GM18870 (cell line): Measurements from ENCODE around the gene MTFR1L.

Experiments
- ATAC-seq: cut with Tn5 transposase; IDR thresholded peaks from one replicate; pipeline ENCODE4 v1.9.1; 2021; ENCODE audit warnings: moderate library complexity; ENCODE audit not compliant: unreplicated experiment

MTFR1L gene

DNA sequence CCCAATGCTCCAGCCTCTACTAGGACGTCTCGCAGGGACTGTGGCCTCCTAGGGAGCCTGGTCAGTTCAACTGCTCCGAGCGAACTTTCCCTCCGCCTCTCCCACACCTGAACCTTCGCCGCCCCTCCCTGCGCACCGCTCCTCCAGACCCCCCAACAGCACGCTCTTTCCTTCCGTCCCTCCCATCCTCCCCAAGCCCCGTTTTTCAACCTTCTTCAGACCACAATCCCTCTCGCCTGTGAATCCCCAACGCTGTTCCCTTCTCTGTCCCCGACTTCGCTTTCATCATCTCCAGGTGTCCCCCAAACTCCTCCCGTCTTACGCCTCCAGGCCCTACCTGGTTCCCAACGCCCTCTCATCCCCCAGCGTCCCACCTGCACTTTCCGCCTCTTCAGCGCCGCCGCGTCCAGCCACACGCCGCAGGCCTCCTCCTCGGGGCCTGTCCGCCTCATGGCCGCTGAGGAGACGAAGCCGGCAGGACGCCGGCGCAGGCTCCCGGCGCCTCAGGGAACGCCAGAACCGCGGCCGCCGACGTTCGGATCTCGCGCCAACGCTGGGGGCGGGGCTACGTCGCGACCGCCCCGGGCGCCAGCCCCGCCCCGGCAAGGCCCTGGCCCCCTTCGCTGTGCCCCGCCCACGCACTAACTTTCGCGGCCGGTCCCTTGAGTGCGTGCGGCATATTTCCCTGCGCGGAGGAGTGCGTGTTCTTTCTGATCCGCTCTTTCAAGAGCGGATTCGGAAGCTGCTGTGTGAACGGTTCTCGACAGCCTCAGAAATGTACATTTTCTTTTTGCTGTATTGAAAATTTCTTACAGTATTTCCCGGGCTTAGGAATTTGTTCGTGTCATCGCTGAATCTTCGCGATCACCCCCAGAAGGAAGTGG lies 39.4 kb downstream of the MTFR1L start, which contains the start of gene AUNIP:
Gene AUNIP, minus strand, starts transcription at position 552 of the 884 bp plus-strand sequence. Its CDS starts 100 bp downstream, at position 452.
- ATAC-seq = no peak

DNA sequence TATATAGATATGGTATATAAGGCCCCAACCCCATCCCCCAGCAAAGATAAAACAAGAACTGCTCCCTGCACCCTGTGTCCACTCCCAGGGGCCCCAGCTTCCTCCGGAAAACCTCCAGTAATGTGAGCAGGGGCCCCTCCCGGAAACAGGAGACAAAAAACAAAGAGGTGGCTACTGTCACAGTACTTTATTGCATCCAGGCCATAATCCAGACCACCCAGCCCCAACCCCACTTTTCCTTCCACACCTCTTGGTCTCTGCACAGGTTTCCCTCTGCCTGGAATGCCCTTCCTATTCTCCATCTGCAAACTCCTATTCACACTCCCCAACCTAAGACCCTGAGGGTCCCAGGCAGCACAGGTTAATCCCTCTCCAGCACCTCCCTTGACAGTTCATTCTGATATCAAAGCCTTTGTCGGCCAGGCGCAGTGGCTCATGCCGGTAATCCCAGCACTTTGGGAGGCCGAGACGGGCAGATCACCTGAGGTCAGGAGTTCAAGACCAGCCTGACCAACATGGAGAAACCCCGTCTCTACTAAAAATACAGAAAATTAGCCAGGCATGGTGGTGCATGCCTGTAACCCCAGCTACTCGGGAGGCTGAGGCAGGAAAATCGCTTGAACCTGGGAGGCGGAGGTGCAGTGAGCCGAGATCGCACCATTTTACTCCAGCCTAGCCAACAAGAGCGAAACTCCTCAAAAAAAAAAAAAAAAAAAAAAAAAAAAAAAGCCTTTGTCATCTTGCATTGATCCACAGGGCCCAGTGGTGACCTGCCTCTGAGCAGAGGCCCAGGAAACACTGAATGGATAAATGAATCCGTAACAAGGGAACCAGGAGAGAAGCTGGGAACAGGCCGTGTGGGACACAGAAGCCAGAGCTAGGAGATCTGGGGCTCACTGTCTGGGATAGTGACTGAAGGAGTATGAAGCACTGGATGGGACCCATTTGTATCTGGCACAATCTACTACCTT lies 41.8 kb downstream of the MTFR1L start:
- no peak for ATAC-seq

DNA sequence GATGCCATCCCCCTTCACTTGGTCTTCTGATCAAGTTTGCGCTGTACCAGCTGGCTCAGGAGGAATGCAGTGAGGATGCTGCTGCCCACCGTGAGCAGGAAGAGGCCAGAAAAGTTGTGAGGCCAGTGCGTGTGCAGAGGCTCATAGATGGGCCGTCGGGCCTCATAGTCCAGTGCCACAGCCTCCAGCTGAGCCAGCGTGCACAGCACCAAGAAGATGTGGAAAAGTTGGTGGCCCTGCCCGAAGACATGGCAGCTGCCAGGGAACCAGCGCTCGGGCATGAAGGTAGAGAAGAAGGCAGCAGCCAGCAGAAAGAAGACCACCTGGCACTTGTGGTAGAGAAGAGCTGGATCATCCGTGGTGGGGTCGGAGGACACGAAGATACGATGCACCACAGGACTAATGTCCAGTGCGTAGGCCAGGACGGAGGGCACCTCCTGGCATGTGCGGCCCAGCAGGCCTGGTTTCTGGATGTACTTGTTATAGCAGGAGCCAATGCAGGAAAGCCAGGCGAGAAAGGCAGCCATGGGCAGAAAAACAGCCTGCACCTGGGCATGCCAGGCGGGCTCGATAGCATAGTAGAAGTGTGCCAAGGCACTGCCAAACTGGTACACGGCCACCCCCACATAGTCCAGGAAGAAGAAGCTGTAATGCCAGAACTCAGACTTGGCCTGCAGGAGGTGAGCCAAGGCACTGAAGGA lies 43.2 kb downstream of the MTFR1L start:
- ATAC-seq = no peak

DNA sequence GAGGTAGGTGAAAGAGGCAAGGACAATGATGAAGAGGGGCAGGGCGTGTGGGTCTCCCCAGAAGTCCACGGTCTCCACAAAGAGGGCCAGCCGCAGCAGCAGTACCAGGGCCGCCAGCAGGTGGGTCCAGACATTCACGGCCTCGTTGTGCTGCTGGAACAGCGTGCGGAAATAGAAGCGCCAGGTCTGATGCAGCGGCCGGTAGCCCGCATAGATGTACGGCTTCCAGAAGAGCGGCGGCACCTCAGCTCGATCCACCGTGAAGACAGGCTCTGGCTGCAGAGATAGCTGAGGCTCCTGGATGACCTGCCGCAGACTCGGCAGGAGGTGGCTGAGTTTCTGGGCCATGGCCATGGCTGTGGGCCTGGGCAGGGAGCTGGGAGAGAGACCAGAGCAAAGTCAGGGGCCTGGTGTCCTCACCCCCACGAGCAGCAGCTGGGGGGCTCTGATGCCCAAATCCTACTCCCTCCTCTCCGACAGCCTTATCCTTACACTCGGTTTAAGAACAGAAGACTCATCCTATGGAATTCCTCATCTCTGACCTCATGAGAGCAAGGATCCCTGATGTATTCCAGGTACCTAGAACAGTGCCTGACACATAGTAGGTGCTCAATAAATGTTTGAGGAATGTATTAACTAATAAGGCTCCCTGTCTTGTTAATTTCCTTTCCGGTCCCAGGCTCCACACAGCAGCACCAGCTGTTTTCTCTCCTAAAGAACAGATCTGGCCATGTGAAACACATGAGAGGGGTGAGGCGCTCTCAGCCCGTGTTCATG lies 43.9 kb downstream of the MTFR1L start:
- ATAC-seq = no peak

DNA sequence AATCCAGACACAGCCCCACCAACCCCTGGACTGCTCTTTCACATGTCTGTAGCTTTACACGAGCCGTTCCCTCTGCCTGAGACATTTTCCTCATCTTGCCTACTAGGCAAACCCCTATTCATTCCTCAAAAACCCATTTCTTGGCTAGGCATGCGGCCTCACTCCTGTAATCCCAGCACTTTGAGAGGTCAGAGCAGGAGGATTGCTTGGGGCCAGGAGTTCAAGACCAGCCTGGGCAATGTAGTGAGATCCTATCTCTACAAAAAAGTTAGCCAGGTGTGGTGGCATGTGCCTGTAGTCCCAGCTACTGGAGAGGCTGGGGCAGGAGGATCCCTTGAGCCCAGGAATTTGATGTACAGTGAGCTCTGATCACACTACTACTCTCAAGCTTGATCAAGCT lies 44.7 kb downstream of the MTFR1L start:
- no peak for ATAC-seq

DNA sequence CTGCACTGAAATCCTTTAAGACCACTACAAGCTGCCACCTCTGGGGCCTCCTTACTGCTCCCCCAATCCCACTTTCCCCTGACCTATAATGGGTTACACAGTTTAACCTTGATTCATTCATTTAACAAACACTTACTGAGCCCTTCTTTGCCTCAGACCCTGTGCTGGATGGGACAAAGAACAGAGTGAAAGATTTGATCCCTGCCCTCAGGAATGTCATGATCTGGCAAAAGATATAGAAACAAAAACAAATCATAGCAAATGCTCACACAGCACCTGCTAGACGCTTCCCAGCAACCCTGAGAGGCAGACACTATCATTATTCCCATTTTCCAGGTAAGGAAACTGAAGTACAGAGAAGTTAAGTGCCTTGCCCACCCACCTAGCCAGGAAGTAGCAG lies 46.5 kb downstream of the MTFR1L start:
- ATAC-seq = no peak

DNA sequence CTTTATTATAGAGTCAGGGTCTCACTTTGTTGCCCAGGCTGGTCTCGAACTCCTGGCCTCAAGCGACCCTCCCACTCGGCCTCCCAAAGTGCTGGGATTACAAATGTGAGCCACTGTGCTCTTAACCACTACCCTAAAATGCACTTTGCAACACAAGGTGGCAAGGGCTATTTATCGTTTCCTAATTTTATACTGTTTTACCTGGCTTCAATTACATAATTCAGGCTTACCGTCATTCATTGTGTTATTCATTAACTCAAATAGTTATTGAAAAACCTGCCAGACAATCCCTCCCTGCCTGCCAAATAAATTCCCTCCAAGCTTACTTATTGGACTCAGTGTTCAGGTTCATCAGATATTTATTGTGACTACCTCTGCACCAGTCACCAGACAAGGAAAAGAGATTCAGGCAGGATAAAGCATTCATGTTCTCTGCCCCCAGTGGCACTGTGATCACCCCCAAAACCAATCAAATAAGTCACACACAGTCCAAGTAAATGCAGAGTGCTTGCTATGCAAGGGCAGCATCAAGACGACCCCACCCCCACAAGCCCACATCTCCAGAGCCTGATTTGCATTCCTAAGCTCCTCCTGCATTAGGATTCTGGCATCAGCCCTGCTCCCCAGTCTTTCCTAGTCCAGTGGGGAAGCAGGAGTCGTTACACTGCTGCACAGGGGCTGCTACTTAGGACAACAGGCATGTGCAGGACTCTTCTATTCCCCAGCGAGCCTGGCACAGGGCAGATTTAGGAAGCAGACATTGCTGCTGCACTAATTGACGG lies 47.6 kb downstream of the MTFR1L start:
- no peak for ATAC-seq

DNA sequence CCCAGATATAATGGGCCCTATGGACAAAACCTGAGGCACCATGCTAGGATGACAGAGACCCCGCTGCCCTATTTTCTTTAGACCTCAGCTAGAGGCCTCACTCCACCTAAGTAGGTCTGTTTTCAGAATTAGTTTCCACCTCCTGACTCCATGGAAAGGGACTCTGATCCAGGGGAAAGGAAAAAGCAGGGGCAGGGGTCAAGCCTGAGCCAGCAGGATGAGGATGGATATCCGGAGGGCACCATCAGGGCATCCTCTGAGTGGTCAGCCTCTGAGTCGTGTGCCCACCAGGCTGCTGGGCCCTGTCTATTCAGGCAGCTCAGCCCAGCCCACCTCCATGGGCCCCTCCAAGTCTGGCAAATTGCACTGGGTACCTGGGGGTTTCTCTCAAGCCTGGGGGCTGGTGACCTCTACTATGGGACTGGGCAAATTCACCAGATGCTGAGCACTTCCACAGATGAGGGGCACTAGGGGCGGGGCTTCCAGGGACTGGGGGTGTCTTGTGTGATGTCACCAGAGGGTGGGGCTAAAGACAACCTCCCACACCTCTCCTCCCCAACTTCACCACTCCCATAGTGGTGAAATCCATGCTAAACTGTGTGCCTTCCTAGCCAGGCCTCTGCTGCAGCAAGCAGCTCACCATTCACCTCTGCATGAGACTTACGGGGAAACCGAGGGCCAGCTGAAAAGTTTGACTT lies 50.3 kb downstream of the MTFR1L start:
- no peak for ATAC-seq

DNA sequence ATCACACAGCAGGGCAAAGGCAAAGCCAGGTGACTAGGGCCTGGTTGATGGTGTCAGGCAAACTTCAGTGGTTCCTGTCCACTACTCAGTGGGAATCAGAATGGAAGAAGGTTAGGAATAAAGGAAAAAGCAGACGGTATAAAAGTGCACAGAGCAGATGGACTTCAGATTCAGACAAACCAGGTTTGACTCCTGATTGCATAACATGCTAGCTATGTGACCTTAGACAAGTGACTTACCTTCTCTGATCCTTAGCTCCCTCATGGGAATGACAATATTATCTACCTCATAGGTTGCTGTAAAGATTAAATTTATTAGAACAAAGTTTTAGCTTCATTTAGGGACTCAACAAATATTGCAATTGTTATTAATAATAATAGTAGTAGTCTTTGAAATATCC lies 50.9 kb downstream of the MTFR1L start:
- no peak for ATAC-seq

DNA sequence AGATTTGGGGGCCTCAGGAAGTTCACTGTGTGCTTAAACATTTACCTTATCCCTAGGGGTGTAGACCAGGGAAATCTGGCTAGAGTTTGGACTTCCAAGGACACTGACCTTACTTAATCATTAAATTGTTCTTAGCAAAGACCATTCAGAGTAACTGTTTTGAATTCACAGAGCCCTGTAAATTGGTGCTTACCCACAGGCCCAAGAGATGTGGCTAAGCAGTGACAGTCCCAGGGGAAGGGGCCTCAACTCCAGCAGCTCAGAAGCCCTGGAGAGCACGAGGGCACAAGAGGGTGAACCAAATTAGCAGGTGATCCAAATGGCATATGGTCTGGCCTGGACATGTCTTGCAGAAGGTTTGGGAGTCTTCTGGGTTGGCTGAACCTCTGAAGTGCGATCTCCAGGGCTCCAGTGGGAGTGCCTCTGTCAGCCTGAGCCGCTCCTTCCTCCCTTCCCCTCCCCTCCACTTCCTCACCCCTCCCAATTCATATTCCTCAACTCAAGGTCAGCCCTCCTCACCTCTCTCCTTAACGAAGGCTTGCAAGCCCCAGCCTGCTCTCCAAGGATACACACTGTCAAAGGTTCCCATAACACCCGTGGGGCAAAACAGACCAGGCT lies 51.4 kb downstream of the MTFR1L start:
- no peak for ATAC-seq

DNA sequence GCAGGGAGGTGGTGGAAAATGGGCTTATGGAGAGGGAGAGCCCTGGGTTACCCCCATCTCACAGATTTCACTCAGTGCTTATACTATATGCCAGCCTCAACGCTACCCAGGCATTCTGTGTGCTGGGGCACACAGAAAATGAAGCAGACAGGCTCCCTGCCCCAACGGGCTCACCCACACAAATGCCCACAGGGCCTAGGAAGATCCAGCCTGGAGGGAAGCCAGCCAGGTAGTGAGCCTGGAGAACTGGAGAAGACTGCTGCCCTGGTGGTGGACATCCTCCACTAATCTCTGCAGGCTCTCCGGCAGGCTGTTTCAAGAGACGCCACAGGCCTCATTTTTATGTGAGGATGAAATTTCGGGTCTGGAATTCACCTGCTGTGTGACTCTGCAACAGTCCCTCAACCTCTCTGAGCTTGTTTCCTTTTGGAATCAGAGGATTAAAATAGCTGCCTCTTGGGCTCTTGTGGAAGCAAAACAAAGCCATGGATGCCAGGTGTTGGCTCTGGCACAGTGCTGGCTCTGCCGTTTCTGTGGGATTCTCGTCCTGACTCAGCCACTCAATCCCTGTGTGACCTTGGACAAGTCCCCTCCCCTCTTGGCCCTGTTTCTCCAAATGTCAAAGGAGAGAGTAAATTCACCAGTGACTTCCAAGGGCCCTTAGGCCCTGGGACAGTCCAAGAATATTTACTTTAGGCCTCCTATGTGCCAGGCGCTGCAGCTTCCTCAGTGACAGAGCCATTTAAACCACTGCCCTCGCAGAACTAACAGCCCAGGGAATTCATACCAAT lies 52.1 kb downstream of the MTFR1L start:
- no peak for ATAC-seq

DNA sequence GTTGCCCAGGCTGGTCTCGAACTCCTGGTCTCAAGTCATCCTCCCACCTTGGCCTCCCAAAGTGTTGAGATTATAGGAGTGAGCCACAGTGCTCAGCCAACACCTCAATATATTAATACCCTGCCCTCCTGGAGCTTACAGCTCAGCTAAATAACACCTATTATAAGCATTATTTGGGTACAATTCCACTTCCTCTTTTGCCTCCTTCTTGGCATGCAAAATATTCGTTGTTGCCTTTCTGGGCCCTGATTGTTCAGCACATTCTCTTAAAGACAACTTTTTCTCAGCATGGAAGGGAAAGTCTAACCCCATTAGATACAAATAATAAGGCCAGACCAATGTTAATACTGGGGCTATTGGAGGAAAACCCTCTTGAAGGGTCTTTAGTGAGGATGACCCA lies 53.0 kb downstream of the MTFR1L start:
- no peak for ATAC-seq

DNA sequence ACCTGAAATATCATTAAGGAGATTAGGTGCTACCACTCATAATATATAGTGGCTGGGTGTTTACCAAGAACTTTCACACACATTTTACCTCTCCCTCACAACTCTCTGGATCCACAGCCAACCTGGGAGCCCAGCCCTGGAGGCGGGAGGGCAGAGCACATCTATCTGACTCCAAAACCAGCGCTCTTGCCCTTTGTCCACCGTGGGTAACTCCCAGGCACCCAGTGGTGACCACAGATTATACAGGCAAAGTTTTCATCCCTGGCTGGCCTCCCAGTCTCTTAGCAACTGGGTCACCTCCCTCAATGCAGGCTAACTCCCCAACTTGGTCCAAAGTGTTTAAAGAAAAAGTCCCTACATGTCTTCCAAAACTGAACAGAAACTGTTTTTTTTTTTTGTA lies 53.4 kb downstream of the MTFR1L start:
- ATAC-seq = no peak

DNA sequence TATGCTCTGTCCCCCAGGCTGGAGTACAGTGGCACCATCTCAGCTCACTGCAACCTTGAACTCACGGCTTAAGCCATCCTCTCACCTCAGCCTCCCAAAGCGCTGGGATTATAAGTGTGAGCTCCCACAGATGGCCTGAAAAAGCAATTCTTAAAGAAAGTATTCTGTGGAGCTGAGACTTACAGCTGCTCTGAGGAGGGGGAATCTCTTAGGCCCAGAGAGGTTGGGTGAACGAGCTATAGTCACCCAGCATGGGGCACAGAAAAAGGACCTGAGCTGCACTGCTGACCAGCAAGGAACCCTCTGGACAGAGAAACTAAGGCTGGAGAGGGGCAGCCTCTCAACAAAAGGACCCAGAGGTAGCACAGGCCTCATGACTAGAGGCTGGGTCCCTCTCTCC lies 54.5 kb downstream of the MTFR1L start:
- no peak for ATAC-seq

DNA sequence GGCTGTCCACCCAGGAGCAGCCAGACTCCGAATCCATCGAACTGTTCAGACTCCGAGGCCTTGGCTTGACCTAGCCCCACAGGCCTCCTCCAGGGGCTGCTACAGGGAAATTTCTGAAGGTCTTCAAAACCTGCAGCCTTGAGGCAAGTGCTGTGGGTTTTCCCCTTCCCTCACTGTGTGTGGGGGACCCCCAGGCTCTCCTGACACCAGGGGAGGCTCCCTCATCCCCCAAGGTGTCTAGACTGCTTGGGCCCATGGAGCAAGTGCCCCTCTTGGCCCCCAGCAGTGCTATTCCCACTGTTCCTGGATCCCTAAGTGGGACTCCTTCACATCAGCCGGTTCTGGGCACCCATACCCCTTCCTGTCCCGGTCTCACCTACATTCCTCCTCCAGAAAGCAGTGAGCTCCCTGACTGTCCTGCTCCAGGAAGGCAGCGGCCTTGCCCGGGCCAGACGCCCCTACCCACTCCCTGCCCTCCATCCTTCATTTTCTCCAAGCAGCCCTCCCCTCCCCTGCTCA lies 54.9 kb downstream of the MTFR1L start:
- ATAC-seq = no peak

DNA sequence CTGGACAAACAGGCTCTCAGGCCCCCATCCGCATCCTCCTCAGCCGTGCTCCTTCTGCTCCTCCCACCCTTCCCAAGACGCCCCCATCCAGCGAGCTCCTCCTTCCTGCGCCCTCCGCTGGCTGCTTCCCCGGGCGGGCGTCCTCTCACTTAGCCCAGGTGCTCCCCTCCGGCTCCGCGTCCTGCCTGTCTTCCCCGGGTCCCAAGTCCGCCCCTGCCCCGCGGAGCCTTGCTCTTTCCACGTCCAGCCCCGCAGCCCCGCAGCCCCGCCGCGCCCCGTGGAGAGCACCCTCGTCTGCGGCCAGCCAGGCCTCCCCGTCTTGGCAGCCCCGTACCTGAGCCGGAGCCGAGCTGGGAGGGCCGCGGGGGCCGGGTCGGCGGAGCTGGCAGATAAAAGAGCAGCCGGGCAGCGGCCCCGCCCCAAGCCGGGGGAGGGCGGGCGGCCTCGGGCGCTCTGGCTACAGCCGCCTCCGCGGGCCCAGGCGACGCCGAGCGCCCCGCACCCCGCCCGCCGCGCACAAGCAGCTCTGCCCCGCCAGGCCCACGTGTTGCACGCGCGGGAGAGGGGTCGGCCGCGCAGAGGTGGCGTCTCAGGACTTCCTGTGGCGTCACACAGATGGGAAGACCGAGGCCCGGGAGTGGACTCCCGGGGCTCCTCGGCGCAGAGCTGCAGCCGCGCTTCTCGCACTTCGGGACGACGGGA lies 55.6 kb downstream of the MTFR1L start, which contains the start of gene PAQR7:
Gene PAQR7, minus strand, starts transcription at position 555 of the 702 bp plus-strand sequence. CDS start 11,869 bp downstream, outside the sequence.
- no peak for ATAC-seq
